HG03342 (cell line): ENCODE results near the gene GCDH.
"Not testable (repeated sequence)": the region's sequence is repeated elsewhere in the genome, so short reads cannot be mapped to it uniquely, and the experiment has no call there.

Experiments used
- ATAC-seq: cut with Tn5 transposase; IDR thresholded peaks from one replicate; pipeline ENCODE4 v1.9.1; 2021; ENCODE audit warnings: mild to moderate bottlenecking, moderate library complexity; ENCODE audit not compliant: unreplicated experiment

The GCDH gene

GRCh38 chr19:12872255-12872654 is 18.7 kb upstream of the GCDH start:
- no peak for ATAC-seq

GRCh38 chr19:12872941-12873890 is 17.7 kb upstream of the GCDH start:
- ATAC-seq: no peak

- ATAC-seq: no peak
Measured at GRCh38 chr19:12873891-12874745, 16.8 kb upstream of the GCDH start.

GRCh38 chr19:12875086-12875485 is 15.9 kb upstream of the GCDH start:
- ATAC-seq: no peak

- ATAC-seq: peak; percentile 11
Measured at GRCh38 chr19:12880551-12881171, 10.3 kb upstream of the GCDH start.

GRCh38 chr19:12881172-12881808 is 9.7 kb upstream of the GCDH start, which contains the start of gene DNASE2:
Gene DNASE2 (minus strand): TSS chr19:12881449. CDS start chr19:12881375, 74 bp downstream.
- ATAC-seq: peak; percentile 72

- ATAC-seq: no peak
Measured at GRCh38 chr19:12882589-12882988, 8.4 kb upstream of the GCDH start.

- no peak for ATAC-seq
Measured at GRCh38 chr19:12884202-12884601, 6.8 kb upstream of the GCDH start.

GRCh38 chr19:12884627-12884925 is 6.4 kb upstream of the GCDH start:
- no peak for ATAC-seq

GRCh38 chr19:12884926-12885748 is 5.8 kb upstream of the GCDH start:
- no peak for ATAC-seq

GRCh38 chr19:12885749-12886650 is 5.0 kb upstream of the GCDH start:
- no peak for ATAC-seq

GRCh38 chr19:12886651-12886968 is 4.3 kb upstream of the GCDH start:
- ATAC-seq: no peak

GRCh38 chr19:12886969-12887747 is 3.8 kb upstream of the GCDH start, which contains the start of gene KLF1:
Gene KLF1 (minus strand): TSS chr19:12887201. CDS start chr19:12887140, 61 bp downstream.
- ATAC-seq: no peak

GRCh38 chr19:12888006-12888603 is 2.9 kb upstream of the GCDH start:
- ATAC-seq: no peak

GRCh38 chr19:12890299-12890786 is 617 bp upstream of the GCDH start:
- not testable (repeated sequence) for ATAC-seq

GRCh38 chr19:12891553-12892021 is 627 bp downstream of the GCDH start:
- no peak for ATAC-seq

GRCh38 chr19:12893582-12893981 is 2.6 kb downstream of the GCDH start:
- ATAC-seq: no peak

GRCh38 chr19:12896460-12896859 is 5.5 kb downstream of the GCDH start:
- ATAC-seq: no peak
